ENCODE results near the gene MAP6. TPM values are rescaled to one million over a fixed set of nuclear protein-coding genes. Genes with fewer than 3 reads are reported as not detected.

MAP6 gene
- total and polyA plus RNA-seq, 8 donors, result 0.88 to 17.4 (median 2.5) TPM

DNA sequence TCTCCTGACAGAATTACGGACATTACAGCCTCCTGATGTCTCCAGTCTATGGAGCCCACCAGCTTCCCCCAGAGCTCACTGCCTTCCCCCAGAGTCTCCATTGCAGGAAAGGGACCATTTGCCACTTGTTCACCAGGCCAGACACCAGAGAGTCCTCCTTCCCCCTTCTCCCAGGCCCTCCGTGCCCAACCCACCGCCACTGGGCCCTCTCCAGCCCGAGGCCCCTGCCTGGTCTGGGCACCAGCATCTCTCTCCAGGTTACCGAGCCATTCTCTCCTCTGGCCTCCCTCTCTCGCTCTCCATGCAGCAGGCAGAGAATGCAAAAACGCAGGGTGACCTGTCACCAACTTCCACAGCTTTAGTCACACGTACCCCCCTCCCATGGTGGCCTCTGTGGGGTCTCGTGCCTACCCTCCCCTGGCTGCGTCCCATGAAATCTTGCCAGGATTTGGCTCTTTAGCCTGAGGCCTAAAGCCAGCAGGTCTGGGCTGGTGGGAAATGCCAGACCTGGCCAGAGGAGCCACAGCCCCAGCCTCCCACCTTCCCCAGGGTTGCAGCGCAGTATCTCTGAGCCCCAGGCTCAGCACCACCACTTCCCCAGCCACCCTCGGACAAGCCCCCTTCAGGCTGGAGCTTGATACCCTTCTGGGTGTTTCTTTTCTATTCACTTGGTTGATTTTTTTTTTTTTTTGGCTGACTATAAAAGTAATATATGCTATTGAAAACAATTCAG is 113.6 kb downstream of the MAP6 start:
- TF ChIP-seq, protein P1, sequence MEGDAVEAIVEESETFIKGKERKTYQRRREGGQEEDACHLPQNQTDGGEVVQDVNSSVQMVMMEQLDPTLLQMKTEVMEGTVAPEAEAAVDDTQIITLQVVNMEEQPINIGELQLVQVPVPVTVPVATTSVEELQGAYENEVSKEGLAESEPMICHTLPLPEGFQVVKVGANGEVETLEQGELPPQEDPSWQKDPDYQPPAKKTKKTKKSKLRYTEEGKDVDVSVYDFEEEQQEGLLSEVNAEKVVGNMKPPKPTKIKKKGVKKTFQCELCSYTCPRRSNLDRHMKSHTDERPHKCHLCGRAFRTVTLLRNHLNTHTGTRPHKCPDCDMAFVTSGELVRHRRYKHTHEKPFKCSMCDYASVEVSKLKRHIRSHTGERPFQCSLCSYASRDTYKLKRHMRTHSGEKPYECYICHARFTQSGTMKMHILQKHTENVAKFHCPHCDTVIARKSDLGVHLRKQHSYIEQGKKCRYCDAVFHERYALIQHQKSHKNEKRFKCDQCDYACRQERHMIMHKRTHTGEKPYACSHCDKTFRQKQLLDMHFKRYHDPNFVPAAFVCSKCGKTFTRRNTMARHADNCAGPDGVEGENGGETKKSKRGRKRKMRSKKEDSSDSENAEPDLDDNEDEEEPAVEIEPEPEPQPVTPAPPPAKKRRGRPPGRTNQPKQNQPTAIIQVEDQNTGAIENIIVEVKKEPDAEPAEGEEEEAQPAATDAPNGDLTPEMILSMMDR (IDR thresholded peaks at IDR 0.05), result no peak
- intact Hi-C loops (cut with DNase I), result no loop called here
- no peak for DNase-seq

DNA sequence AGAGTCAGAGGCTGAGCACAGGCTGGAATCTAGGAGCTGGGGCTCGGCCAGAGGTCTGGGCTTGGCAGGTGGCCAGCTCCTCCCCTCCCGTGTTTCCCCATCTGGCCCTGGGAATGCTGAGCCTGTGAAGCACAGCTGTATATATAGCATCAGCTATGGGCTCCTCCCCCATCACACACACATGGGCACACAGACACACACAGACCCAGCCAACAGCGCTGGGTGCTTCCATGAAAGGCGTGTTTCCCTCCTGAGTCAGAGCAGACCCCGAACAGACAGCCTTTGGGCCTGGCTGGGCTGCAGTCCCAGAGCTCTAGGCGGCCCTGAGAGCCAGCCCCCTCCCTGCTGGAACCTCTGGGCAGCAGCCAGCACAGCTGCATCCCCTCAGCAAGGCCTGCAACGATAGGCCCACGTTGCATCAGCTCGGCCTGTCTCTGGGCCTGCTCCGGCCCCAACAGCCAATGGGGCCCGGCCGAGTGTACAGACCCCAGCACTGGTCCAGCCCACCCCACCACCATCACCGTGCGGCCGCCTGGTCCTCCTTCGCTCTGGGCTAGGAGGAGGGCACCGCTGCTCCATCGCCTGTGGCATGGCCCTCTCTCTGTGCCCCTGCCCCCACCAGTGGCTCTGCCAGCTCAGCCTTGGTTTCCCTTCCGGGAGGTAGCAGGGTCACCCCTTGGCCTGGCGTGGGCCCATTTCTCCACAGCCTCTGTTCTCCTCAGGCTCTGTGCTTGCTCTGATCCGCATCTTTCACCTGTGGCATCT is 114.4 kb downstream of the MAP6 start:
- H3K27ac ChIP-seq, result peak overlapping the region in 1 of 4 donors; percentile 52
- no peak for FAIRE-seq
- no peaks in the 10 kb centered on the region for H3K9me3 ChIP-seq
- WGBS, 2 donors, result 68 to 70% methylated on average over 20 to 21 of the region's 21 CpGs
- TF ChIP-seq, protein P1 (IDR thresholded peaks at IDR 0.05), result no peak
- H3K36me3 ChIP-seq, result no peaks in the 10 kb centered on the region
- H3K27me3 ChIP-seq, result no peaks in the 10 kb centered on the region
- DNase-seq, result peak in 5 of 6 donors; percentile 41 to 71 (median 61)
- peak; percentile 38 to 73 (median 71) for ATAC-seq
- no peak overlapping the region for H3K4me3 ChIP-seq
- intact Hi-C loops (cut with DNase I), result no loop called here
- H3K4me1 ChIP-seq, result no peaks in the 10 kb centered on the region

More for the DNA sequence above, 113.6 kb downstream of the MAP6 start:
- Histone ChIP-seq H3K27ac (peak overlapping the region in 1 of 4 donors; percentile 52), H3K9me3 (no peaks in the 10 kb centered on the region), H3K4me3 (no peak overlapping the region), H3K4me1 (no peaks in the 10 kb centered on the region), H3K27me3 (no peaks in the 10 kb centered on the region), H3K36me3 (no peaks in the 10 kb centered on the region)
- WGBS, 2 donors, result 83 to 89% methylated on average over 12 of the region's 12 CpGs
- FAIRE-seq (no peak), ATAC-seq (no peak)

DNA sequence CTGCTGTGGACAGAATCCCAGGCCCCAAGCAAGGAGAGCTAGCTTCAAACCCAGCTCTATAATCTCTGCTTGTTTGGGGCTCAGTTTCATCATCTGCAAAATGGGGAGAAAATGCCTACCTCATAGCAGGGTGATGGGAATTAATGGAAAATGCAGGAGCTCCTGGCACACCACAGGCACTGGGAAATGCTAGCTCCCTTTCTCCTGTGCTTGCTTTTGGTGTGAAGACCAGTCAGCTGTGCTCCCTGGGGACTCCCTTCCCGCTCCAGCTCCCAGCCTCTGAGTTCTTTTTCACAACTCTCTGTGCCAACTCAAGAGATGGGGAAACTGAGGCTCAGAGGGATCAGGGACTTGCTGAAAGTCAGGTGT is 115.0 kb downstream of the MAP6 start:
- H3K4me3 ChIP-seq, result no peak overlapping the region
- no peak overlapping the region for H3K27ac ChIP-seq
- no peaks in the 10 kb centered on the region for H3K36me3 ChIP-seq
- no peaks in the 10 kb centered on the region for H3K4me1 ChIP-seq
- WGBS, 2 donors, result 76 to 80% methylated on average over 1 of the region's 1 CpG
- no peaks in the 10 kb centered on the region for H3K27me3 ChIP-seq
- intact Hi-C loops (cut with DNase I), result no loop called here
- no peaks in the 10 kb centered on the region for H3K9me3 ChIP-seq
- ATAC-seq, result no peak
- FAIRE-seq, result no peak
- DNase-seq, result no peak
- TF ChIP-seq, protein P1 (IDR thresholded peaks at IDR 0.05), result no peak

DNA sequence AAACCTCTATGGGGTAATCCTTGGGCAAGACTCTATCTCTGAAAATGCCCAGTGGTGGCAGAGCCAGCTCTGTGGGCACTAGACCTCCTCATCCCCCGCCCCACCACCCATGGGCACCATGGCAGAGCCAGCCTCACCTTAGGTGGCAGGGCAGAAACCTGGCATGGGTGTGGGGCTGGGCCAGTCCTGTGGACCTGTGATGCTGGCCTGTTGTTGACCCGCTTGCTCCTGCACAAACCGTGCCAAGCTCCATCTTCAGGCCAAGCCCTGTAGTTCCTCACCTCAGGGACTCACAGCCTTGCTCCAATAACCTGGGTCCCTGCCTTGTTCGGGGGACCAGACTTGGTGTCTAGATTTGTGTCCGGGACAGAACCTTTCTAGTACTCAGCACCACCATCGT is 115.7 kb downstream of the MAP6 start:
- H3K36me3 ChIP-seq, result no peaks in the 10 kb centered on the region
- H3K27me3 ChIP-seq, result no peaks in the 10 kb centered on the region
- TF ChIP-seq, protein P1 (IDR thresholded peaks at IDR 0.05), result no peak
- FAIRE-seq (no peak), ATAC-seq (no peak), DNase-seq (no peak)
- no peaks in the 10 kb centered on the region for H3K9me3 ChIP-seq
- WGBS, 2 donors, result 80 to 84% methylated on average over 6 of the region's 6 CpGs
- intact Hi-C loops (cut with DNase I), result no loop called here
- no peak overlapping the region for H3K27ac ChIP-seq
- H3K4me3 ChIP-seq, result no peak overlapping the region
- no peaks in the 10 kb centered on the region for H3K4me1 ChIP-seq
